RWPE1 (cell line): ENCODE data around the gene FAM174A.
"Not testable (repeated sequence)": the region's sequence is repeated elsewhere in the genome, so short reads cannot be mapped to it uniquely, and the experiment has no call there.

ENCODE experiments used
- CTCF ChIA-PET: fragments of 350-600 bp; sonication (Branson Sonifier 250); formaldehyde crosslinking; extraction: SDS; loops from one replicate; lab custom pipeline; 2021; lab: Yijun Ruan, JAX
- POLR2A ChIA-PET: fragments of 400-600 bp; formaldehyde crosslinking; extraction: SDS; loops from one replicate; lab custom pipeline; 2020; ENCODE audit warnings: antibody characterized with exemption; ENCODE audit not compliant: low non-redundant PET; lab: Yijun Ruan, JAX
- DNase-seq: peaks from one replicate; pipeline ENCODE4 v3.0.0; 2012; ENCODE audit warnings: low spot score
- H3K27ac ChIP-seq: fragments of 450-650 bp; 2 replicates; pipeline ENCODE4 v1.5.1; 2017
- CTCF ChIP-seq: fragments of 450-650 bp; conservative IDR thresholded peaks from 2 replicates; pipeline ENCODE4 v1.5.1; 2017; ENCODE audit warnings: low read depth, mild to moderate bottlenecking

The FAM174A gene

GRCh38 chr5:100600298-100600994, 65.3 kb downstream of the FAM174A start:
- POLR2A ChIA-PET: no interaction called here
- TF ChIP-seq CTCF: no peak
- no peak overlapping the region for H3K27ac ChIP-seq
- DNase-seq: no peak
- CTCF ChIA-PET: interaction anchor here (0.7 to 0.9 kb wide), 2 partner anchors 10 to 23 kb away, joined by 3 read pairs; no protein-coding TSS in a partner anchor

- no peak for TF ChIP-seq CTCF
- CTCF ChIA-PET: interaction anchor here (0.6 kb wide), 1 partner anchor 66 kb away, joined by 3 read pairs; no protein-coding TSS in a partner anchor
- POLR2A ChIA-PET: interaction anchor here (0.5 kb wide), 1 partner anchor 78 kb away, joined by 3 read pairs; no protein-coding TSS in a partner anchor
- H3K27ac ChIP-seq: no peak overlapping the region
- DNase-seq: no peak
Observed at GRCh38 chr5:100603141-100603540, 68.0 kb downstream of the FAM174A start.

GRCh38 chr5:100604021-100604420, 68.8 kb downstream of the FAM174A start:
- H3K27ac ChIP-seq, CTCF ChIA-PET, DNase-seq, POLR2A ChIA-PET: not testable (repeated sequence)

- ChIA-PET POLR2A (no interaction called here), CTCF (interaction anchor here (0.5 to 0.6 kb wide), 3 partner anchors 19 to 1368 kb away, joined by 3 read pairs; no protein-coding TSS in a partner anchor)
- TF ChIP-seq CTCF: no peak
- no peak for DNase-seq
- H3K27ac ChIP-seq: no peak overlapping the region
Observed at GRCh38 chr5:100609594-100609993, 74.4 kb downstream of the FAM174A start.

- CTCF ChIA-PET: no interaction called here
- POLR2A ChIA-PET: no interaction called here
- DNase-seq: no peak
- TF ChIP-seq CTCF: no peak
- no peak overlapping the region for H3K27ac ChIP-seq
Observed at GRCh38 chr5:100614308-100614707, 79.1 kb downstream of the FAM174A start.

- no peak overlapping the region for H3K27ac ChIP-seq
- ChIA-PET POLR2A (no interaction called here), CTCF (no interaction called here)
- no peak for DNase-seq
- no peak for TF ChIP-seq CTCF
Observed at GRCh38 chr5:100615362-100615761, 80.2 kb downstream of the FAM174A start.

GRCh38 chr5:100616291-100616690, 81.1 kb downstream of the FAM174A start:
- no peak for TF ChIP-seq CTCF
- ChIA-PET CTCF (no interaction called here), POLR2A (no interaction called here)
- DNase-seq: no peak
- H3K27ac ChIP-seq: no peak overlapping the region
